Psoas muscle (tissue), 8 donors: Measurements from ENCODE around the gene HTR2A. TPM values are rescaled to one million over a fixed set of nuclear protein-coding genes. Genes with fewer than 3 reads are reported as not detected.

Experiments used
- ATAC-seq, 4 donors: fragments of 200-7000 bp; cut with Tn5 transposase; one replicate each; pipeline ENCODE4 v1.9.1; 2020; ENCODE audit warnings: moderate library complexity in 3 of 4, mild to moderate bottlenecking in 2 of 4
- DNase-seq, 2 donors: peaks; one replicate each; pipeline ENCODE4 v3.0.0-alpha.2; 2020
- H3K27ac ChIP-seq: fragments of 200-600 bp; one replicate; pipeline ENCODE4 v1.8.0; 2022
- H3K27me3 ChIP-seq, 3 donors: fragments of 200-600 bp in 1 of 3; one replicate each; pipeline versions ENCODE4 v1.6.1 to v1.8.0; 2013 to 2022; ENCODE audit warnings: low read length in 2 of 3, mild to moderate bottlenecking in 2 of 3, moderate library complexity in 1 of 3; ENCODE audit not compliant: insufficient read depth in 3 of 3
- H3K36me3 ChIP-seq, 2 donors: fragments of 200-600 bp in 1 of 2; one replicate each; pipeline versions ENCODE4 v1.6.1 to v1.8.0; 2013 to 2022; ENCODE audit warnings: low read depth in 1 of 2, mild to moderate bottlenecking in 1 of 2, moderate library complexity in 1 of 2; ENCODE audit not compliant: insufficient read depth in 1 of 2
- H3K4me1 ChIP-seq: fragments of 200-600 bp; one replicate; pipeline ENCODE4 v1.8.0; 2022
- H3K4me3 ChIP-seq: fragments of 200-600 bp; one replicate; pipeline ENCODE4 v1.8.0; 2022; ENCODE audit warnings: mild to moderate bottlenecking
- H3K9me3 ChIP-seq: fragments of 200-600 bp; one replicate; pipeline ENCODE4 v1.8.0; 2022
- CTCF ChIP-seq: fragments of 200-600 bp; IDR thresholded peaks from one replicate; pipeline ENCODE4 v1.8.0; 2022; ENCODE audit warnings: antibody characterized with exemption
- WGBS, 3 donors: extraction: QIAGEN DNeasy Blood & Tissue Kit; methylation state at CpG; one replicate each; pipeline versions ENCODE4 v1.1.6 to v1.1.7; 2013; 5-methylcytosine and 5-hydroxymethylcytosine counted together
- intact Hi-C, 2 donors: fragments of 100-400 bp; cut with DNase I; formaldehyde crosslinking; loops; one replicate each; pipeline versions ENCODE4 v1.11.0 to v1.14.2; 2022
- polyA plus RNA-seq, 3 donors: library from polyadenylated mRNA; stranded (reverse); fragments of 200-250 nt; gene quantifications; one replicate each; pipeline ENCODE4 v1.2.3, GENCODE V29; 2013
- total RNA-seq, 4 donors: library from RNA; stranded (reverse); fragmentation: NEBNext Ultra II Directional in 2 of 4; extraction: Animal tissue kit (Norgen Biotek cat#: 25700) in 2 of 4; gene quantifications; one replicate each; pipeline versions ENCODE4 v1.2.1 to v1.2.4, GENCODE V29; 2021 to 2023
- donor health status: healthy with polysubstance abuse.
- donor health status: DM: no; HTN: no; CAD: no; lungs with moderate emphysema.
- donor health status: Bipolar disorder and iron deficiency.
- donor health status: healthy.
- donor health status: DM: yes; HTN: yes; CAD: no.
- donor health status: DM: no; HTN: no; CAD: no.
- donor health status: DM: no; HTN: no; CAD: no.
- donor health status: DM: yes; HTN: yes; CAD: no.

HTR2A gene
- total and polyA plus RNA-seq, 7 donors, result 0.04 to 0.08 (median 0.04) TPM; not detected in 4

DNA sequence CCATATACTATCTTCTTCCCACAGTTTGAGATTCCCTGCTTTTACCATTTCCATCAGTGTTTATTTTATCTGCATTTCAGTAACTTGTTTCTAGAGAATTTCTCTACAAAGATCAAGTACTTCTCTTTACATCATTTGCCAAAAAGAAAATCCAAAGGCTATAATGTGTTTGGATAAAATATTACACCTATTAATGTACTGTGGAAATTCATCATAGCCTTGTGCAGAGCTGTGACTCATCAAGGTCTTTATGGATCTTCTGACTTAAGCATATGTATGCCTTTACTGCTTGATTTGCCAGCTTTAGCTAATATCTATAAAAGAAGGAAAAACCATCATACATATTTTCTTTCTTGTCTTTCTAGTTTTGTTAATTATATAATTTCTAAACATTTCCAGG is 9.6 kb upstream of the HTR2A start:
- TF ChIP-seq CTCF, result no peak
- Histone ChIP-seq H3K27ac (no peak overlapping the region), H3K4me1 (no peaks in the 10 kb centered on the region), H3K4me3 (no peak overlapping the region), H3K9me3 (no peaks in the 10 kb centered on the region), H3K36me3 (no peaks in the 10 kb centered on the region), H3K27me3 (no peaks in the 10 kb centered on the region)
- DNase-seq, result no peak
- ATAC-seq, result no peak
- intact Hi-C loops, result no loop called here

DNA sequence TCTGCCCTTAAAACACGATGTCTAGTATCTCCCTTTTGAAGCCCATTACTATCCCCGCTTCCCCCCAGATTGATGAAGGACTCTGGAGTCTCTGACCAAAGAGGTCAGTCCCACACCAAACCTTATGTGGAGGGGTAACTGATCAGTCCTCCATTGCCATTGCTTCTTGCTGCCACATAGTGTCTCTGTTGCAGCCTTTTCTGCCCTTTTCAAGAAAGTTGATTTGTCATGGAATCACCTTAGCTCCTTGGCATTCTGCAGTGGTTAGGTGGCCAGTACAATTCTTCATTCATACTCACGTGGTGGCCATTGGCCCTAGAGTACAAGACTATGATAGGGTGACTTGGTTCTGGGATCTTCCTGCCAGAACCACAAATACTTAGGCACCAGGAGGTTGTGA is 8.4 kb upstream of the HTR2A start:
- no peak for ATAC-seq
- DNase-seq, result no peak
- Histone ChIP-seq H3K4me1 (no peaks in the 10 kb centered on the region), H3K4me3 (no peak overlapping the region), H3K27me3 (no peaks in the 10 kb centered on the region), H3K9me3 (no peaks in the 10 kb centered on the region), H3K27ac (no peak overlapping the region), H3K36me3 (no peaks in the 10 kb centered on the region)
- no peak for TF ChIP-seq CTCF
- intact Hi-C loops, result no loop called here
- 71 to 77% (median 76%) methylated on average over 3 of the region's 3 CpGs for WGBS, 3 donors

GRCh38 chr13:46903748-46904147 is 6.9 kb upstream of the HTR2A start:
- no peak for ATAC-seq
- no peak for DNase-seq
- no peaks in the 10 kb centered on the region for H3K36me3 ChIP-seq
- no peak overlapping the region for H3K27ac ChIP-seq
- no peaks in the 10 kb centered on the region for H3K27me3 ChIP-seq
- intact Hi-C loops, result no loop called here
- H3K9me3 ChIP-seq, result no peaks in the 10 kb centered on the region
- H3K4me3 ChIP-seq, result no peak overlapping the region
- TF ChIP-seq CTCF, result no peak
- no peaks in the 10 kb centered on the region for H3K4me1 ChIP-seq
- 40 to 54% (median 51%) methylated on average over 1 of the region's 1 CpG for WGBS, 3 donors

GRCh38 chr13:46901721-46902120 is 4.9 kb upstream of the HTR2A start:
- Histone ChIP-seq H3K27me3 (no peaks in the 10 kb centered on the region), H3K9me3 (no peaks in the 10 kb centered on the region), H3K27ac (no peak overlapping the region), H3K36me3 (no peaks in the 10 kb centered on the region), H3K4me1 (no peaks in the 10 kb centered on the region), H3K4me3 (no peak overlapping the region)
- no peak for ATAC-seq
- no peak for DNase-seq
- WGBS, 3 donors, result 65 to 81% (median 70%) methylated on average over 1 of the region's 1 CpG
- no peak for TF ChIP-seq CTCF
- intact Hi-C loops, result no loop called here

DNA sequence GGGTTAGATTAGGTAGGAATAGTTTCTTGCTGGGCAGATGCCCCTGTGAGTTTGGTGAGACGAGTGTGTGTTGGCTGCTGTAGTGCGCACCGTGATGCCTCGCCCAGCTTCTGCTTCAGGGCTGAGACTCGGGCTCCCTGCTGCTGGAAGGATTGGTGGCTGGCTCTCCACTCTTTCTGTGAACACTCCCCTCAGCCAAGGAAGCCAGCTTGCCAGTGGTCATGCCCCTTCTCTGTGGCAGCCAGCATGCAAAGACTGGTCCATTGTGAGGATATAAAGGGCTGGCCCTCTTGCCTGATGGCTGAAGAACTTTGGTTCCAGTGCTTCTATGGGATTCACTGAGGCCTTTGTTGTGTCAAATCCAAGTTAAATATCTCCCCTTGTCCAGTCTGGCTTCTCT is 2.9 kb upstream of the HTR2A start:
- 64 to 82% (median 64%) methylated on average over 5 of the region's 5 CpGs for WGBS, 3 donors
- DNase-seq, result no peak
- no peak for TF ChIP-seq CTCF
- no peaks in the 10 kb centered on the region for H3K36me3 ChIP-seq
- H3K4me1 ChIP-seq, result peaks cover 13% of the 10 kb centered on the region
- no peaks in the 10 kb centered on the region for H3K27me3 ChIP-seq
- H3K9me3 ChIP-seq, result no peaks in the 10 kb centered on the region
- H3K27ac ChIP-seq, result no peak overlapping the region
- no peak for ATAC-seq
- intact Hi-C loops, result no loop called here
- H3K4me3 ChIP-seq, result no peak overlapping the region
